GM12892 (cell line): ENCODE measurements around the gene C2CD5.

ENCODE experiments used
- POLR2A ChIP-seq: IDR thresholded peaks from 2 replicates; pipeline ENCODE4 v1.6.1; 2011; ENCODE audit warnings: low read depth, low read length, control low read depth
- POLR2AphosphoS5 ChIP-seq: IDR thresholded peaks from 2 replicates; pipeline ENCODE4 v1.6.1; 2011; ENCODE audit warnings: low read depth, low read length, control low read depth
- TAF1 ChIP-seq: IDR thresholded peaks from 2 replicates; pipeline ENCODE4 v1.6.1; 2011; ENCODE audit warnings: low read depth, mild to moderate bottlenecking, control low read depth, low read length, borderline replicate concordance

GRCh38 chr12:22499445-22499844 lies 44.9 kb downstream of the C2CD5 start:
- TF ChIP-seq POLR2A: no peak
- no peak for TF ChIP-seq TAF1
- no peak for TF ChIP-seq POLR2AphosphoS5
